NB4 (cell line): Measurements from ENCODE around the gene TMEM179B.
"Not testable (repeated sequence)": the region's sequence is repeated elsewhere in the genome, so short reads cannot be mapped to it uniquely, and the experiment has no call there.

Experiments used
- DNase-seq: peaks from one replicate; pipeline ENCODE4 v3.0.0; 2010; ENCODE audit warnings: low read depth
- H3K4me3 ChIP-seq: one replicate; pipeline ENCODE4 v1.5.1; 2011; ENCODE audit warnings: mild to moderate bottlenecking, low read depth, low read length, moderate library complexity
- MAX ChIP-seq: IDR thresholded peaks from 2 replicates; pipeline ENCODE4 v1.6.1; 2011; ENCODE audit warnings: low read depth, low read length
- MYC ChIP-seq: IDR thresholded peaks from 2 replicates; pipeline ENCODE4 v1.6.1; 2011; ENCODE audit warnings: low read depth, low read length
- POLR2A ChIP-seq: IDR thresholded peaks from 2 replicates; pipeline ENCODE4 v1.6.1; 2011; ENCODE audit warnings: mild to moderate bottlenecking; ENCODE audit not compliant: insufficient read length; ENCODE audit errors: extremely low read depth
- TF ChIP-seq, protein P1 (sequence below): IDR thresholded peaks from one replicate; pipeline ENCODE4 v1.5.1; 2012; ENCODE audit warnings: low read depth, low read length

TMEM179B gene

GRCh38 chr11:62816557-62816956 lies 29.4 kb downstream of the TMEM179B start:
- H3K4me3 ChIP-seq = no peak overlapping the region
- no peak for TF ChIP-seq MAX
- TF ChIP-seq MYC = no peak
- no peak for TF ChIP-seq POLR2A
- TF ChIP-seq, protein P1, sequence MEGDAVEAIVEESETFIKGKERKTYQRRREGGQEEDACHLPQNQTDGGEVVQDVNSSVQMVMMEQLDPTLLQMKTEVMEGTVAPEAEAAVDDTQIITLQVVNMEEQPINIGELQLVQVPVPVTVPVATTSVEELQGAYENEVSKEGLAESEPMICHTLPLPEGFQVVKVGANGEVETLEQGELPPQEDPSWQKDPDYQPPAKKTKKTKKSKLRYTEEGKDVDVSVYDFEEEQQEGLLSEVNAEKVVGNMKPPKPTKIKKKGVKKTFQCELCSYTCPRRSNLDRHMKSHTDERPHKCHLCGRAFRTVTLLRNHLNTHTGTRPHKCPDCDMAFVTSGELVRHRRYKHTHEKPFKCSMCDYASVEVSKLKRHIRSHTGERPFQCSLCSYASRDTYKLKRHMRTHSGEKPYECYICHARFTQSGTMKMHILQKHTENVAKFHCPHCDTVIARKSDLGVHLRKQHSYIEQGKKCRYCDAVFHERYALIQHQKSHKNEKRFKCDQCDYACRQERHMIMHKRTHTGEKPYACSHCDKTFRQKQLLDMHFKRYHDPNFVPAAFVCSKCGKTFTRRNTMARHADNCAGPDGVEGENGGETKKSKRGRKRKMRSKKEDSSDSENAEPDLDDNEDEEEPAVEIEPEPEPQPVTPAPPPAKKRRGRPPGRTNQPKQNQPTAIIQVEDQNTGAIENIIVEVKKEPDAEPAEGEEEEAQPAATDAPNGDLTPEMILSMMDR = no peak
- DNase-seq = peak; percentile 63

DNA sequence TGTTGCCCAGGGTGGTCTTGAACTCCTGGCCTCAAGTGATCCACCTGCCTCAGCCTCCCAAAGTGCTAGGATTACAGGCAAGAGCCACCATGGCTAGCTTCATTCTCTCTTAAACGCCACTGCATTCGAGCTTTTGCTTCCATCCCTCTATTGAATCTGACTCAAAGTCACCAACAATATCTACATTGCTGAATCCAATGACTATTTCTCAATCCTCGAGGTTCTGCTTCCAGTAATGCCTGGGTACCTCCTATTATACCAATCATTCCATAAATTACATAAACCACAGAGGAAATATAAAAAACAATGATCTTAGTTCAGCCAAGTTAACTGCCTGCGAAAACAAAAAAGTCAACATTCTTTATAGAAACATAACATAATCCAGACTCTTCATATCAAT lies 29.9 kb downstream of the TMEM179B start:
- no peak for TF ChIP-seq MYC
- no peak for TF ChIP-seq POLR2A
- no peak for TF ChIP-seq MAX
- TF ChIP-seq, protein P1 = no peak
- no peak for DNase-seq
- no peak overlapping the region for H3K4me3 ChIP-seq

GRCh38 chr11:62823677-62824076 lies 36.5 kb downstream of the TMEM179B start:
- no peak for DNase-seq
- TF ChIP-seq, protein P1 = no peak
- TF ChIP-seq POLR2A = no peak
- no peak for TF ChIP-seq MYC
- TF ChIP-seq MAX = no peak

DNA sequence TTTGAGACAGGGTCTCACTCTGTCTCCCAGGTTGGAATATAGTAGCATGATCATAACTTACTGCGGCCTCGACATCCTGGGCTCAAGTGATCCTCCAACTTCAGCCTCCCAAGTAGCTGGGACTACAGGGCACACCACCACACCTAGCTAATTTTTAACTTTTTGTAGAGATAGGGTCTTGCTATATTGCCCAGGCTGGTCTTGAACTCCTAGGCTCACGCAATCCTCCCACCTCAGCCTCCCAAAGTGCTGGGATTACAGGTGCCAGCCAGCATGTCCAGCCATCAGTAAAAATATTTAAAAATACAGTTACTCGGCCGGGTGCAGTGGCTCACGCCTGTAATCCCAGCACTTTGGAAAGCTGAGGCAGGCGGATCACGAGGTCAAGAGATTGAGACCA lies 40.9 kb downstream of the TMEM179B start:
- not testable (repeated sequence) for H3K4me3 ChIP-seq

More at GRCh38 chr11:62823677-62824076, 36.5 kb downstream of the TMEM179B start:
- no peak overlapping the region for H3K4me3 ChIP-seq

GRCh38 chr11:62830904-62831519 lies 43.8 kb downstream of the TMEM179B start:
- peak; percentile 86 for DNase-seq
- no peak for TF ChIP-seq POLR2A
- no peak for TF ChIP-seq MYC
- TF ChIP-seq MAX = no peak
- TF ChIP-seq, protein P1 = no peak
- peak overlapping the region; percentile 89 for H3K4me3 ChIP-seq

More for the DNA sequence above, 40.9 kb downstream of the TMEM179B start:
- not testable (repeated sequence) for DNase-seq

DNA sequence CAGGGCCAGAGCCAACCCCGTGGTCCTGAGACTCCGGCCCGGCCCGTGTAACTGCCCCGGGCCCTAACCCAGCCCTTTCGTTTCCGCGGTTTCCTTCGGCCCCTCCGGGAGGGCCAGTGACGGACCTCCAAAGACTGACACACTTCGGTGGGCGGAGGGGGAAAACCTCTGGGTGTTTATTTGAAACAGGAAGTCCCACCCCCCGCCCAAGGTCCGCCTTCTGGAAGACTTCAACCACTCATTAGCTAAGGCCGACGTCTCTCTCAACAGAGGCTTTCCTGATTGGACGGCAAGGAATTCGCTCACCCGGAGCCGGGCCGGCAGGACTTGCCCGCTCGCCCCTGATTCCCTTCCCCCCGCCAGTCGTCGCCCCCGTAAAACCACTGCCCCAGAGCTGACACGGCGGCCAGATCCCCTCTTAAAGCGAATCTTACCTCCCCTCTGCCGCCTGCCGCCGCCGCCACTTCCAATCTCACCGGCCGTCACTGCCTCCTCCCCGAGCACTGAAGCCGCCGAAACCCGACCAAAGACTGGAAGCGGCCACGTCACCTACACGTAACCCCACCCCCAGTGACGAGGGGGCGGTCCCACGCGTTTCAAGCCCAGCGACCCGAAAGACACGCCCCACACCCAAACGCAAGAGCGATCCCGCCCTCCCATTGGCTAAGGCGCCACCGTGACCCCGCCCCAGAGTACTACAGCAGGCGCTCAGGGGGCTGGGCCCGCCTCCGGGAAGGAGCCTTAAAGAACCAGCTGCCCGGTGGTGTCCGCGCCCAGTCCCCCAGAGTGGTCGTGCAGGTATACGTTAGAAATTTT lies 44.5 kb downstream of the TMEM179B start, which contains the start of gene STX5:
Gene STX5, minus strand, starts transcription at position 532 of the 816 bp plus-strand sequence. CDS start 808 bp downstream, outside the sequence.
- peak; percentile 99 for DNase-seq
- peak; percentile 30; the same call in 1 of the 2 replicates for TF ChIP-seq MAX
- TF ChIP-seq POLR2A = peak; percentile 84
- TF ChIP-seq MYC = peak; percentile 34
- TF ChIP-seq, protein P1 = no peak
- peak within 1 kb of the TSS; percentile 89 for H3K4me3 ChIP-seq
